Mesenchymal stem cell (in vitro differentiated cells and primary cell): ENCODE data around the gene LBH.

Experiments used
- DNase-seq: peaks from one replicate; pipeline ENCODE4 v3.0.0-alpha.2; 2013
- H2AFZ ChIP-seq: one replicate; pipeline ENCODE4 v1.6.1; 2013; ENCODE audit warnings: low read depth, mild to moderate bottlenecking, control low read depth, inconsistent platforms, low read length, moderate library complexity
- H2AK5ac ChIP-seq: 2 replicates; pipeline ENCODE4 v1.6.1; 2013; ENCODE audit warnings: low read length, moderate library complexity, mild to moderate bottlenecking, inconsistent platforms; ENCODE audit not compliant: severe bottlenecking
- H2BK120ac ChIP-seq: one replicate; pipeline ENCODE4 v1.6.1; 2013; ENCODE audit warnings: low read depth, mild to moderate bottlenecking, inconsistent platforms, low read length, moderate library complexity
- H2BK12ac ChIP-seq, 2 experiments: one replicate each; pipeline ENCODE4 v1.6.1; 2013; ENCODE audit warnings: inconsistent platforms in 2 of 2, low read length in 2 of 2, mild to moderate bottlenecking in 2 of 2, moderate library complexity in 2 of 2, control low read depth in 1 of 2
- H2BK15ac ChIP-seq: one replicate; pipeline ENCODE4 v1.6.1; 2013; ENCODE audit warnings: mild to moderate bottlenecking, low read depth, inconsistent platforms; ENCODE audit not compliant: poor library complexity, severe bottlenecking
- H2BK5ac ChIP-seq: 2 replicates; pipeline ENCODE4 v1.6.1; 2013; ENCODE audit warnings: low read depth, mild to moderate bottlenecking, low read length, control low read depth, inconsistent platforms; ENCODE audit not compliant: poor library complexity, severe bottlenecking
- H3K14ac ChIP-seq, 2 experiments: one replicate each; pipeline ENCODE4 v1.6.1; 2013; ENCODE audit warnings: inconsistent platforms in 2 of 2, low read length in 2 of 2, control low read depth in 1 of 2, mild to moderate bottlenecking in 1 of 2, moderate library complexity in 1 of 2
- H3K18ac ChIP-seq, 2 experiments: one replicate each; pipeline ENCODE4 v1.6.1; 2013; ENCODE audit warnings: inconsistent platforms in 2 of 2, low read length in 2 of 2, control low read depth in 1 of 2, low read depth in 1 of 2, mild to moderate bottlenecking in 1 of 2
- H3K23ac ChIP-seq, 2 experiments: one replicate each; pipeline ENCODE4 v1.6.1; 2013; ENCODE audit warnings: inconsistent platforms in 2 of 2, low read length in 2 of 2, mild to moderate bottlenecking in 2 of 2, moderate library complexity in 2 of 2, control low read depth in 1 of 2
- H3K27ac ChIP-seq: 2 replicates; pipeline ENCODE4 v1.5.1; 2013; ENCODE audit warnings: mild to moderate bottlenecking, moderate library complexity, low read length, control low read depth, inconsistent platforms; ENCODE audit not compliant: poor library complexity, severe bottlenecking
- H3K27me3 ChIP-seq, 2 experiments: 2 replicates each; pipeline versions ENCODE4 v1.6.1 to v1.7.0; 2013; ENCODE audit warnings: low read length in 2 of 2, mild to moderate bottlenecking in 2 of 2, moderate library complexity in 2 of 2, control low read depth in 1 of 2, inconsistent platforms in 1 of 2; ENCODE audit not compliant: control insufficient read depth in 1 of 2, insufficient read depth in 1 of 2
- H3K36me3 ChIP-seq, 2 experiments: 2 replicates each; pipeline versions ENCODE4 v1.6.1 to v1.7.0; 2013; ENCODE audit warnings: low read length in 2 of 2, control low read depth in 1 of 2, inconsistent platforms in 1 of 2, low read depth in 1 of 2, mild to moderate bottlenecking in 1 of 2; ENCODE audit not compliant: insufficient read depth in 2 of 2, control insufficient read depth in 1 of 2
- H3K4ac ChIP-seq, 2 experiments: one replicate each; pipeline ENCODE4 v1.6.1; 2013; ENCODE audit warnings: inconsistent platforms in 2 of 2, low read length in 2 of 2, mild to moderate bottlenecking in 2 of 2, moderate library complexity in 2 of 2, control low read depth in 1 of 2, low read depth in 1 of 2
- H3K4me1 ChIP-seq: 2 replicates; pipeline ENCODE4 v1.6.1; 2013; ENCODE audit warnings: low read depth, low read length, control low read depth; ENCODE audit not compliant: control insufficient read depth, insufficient read depth
- H3K4me2 ChIP-seq: 2 replicates; pipeline ENCODE4 v1.6.1; 2013; ENCODE audit warnings: low read length, mild to moderate bottlenecking, inconsistent platforms; ENCODE audit not compliant: poor library complexity, severe bottlenecking
- H3K4me3 ChIP-seq, 2 experiments: 2 replicates each; pipeline versions ENCODE4 v1.5.1 to v1.7.0; 2013; ENCODE audit warnings: low read length in 2 of 2, mild to moderate bottlenecking in 2 of 2, control low read depth in 1 of 2, low read depth in 1 of 2; ENCODE audit not compliant: insufficient read depth in 1 of 2
- H3K79me1 ChIP-seq: replicated peaks from 2 replicates; pipeline ENCODE4 v1.6.1; 2013; ENCODE audit warnings: mild to moderate bottlenecking, control low read depth, low read length, inconsistent platforms; ENCODE audit not compliant: poor library complexity, severe bottlenecking
- H3K9ac ChIP-seq: 2 replicates; pipeline ENCODE4 v1.7.0; 2013; ENCODE audit warnings: mild to moderate bottlenecking, low read length, moderate library complexity
- H3K9me3 ChIP-seq: 2 replicates; pipeline ENCODE4 v1.7.0; 2013; ENCODE audit warnings: mild to moderate bottlenecking, low read length; ENCODE audit not compliant: control insufficient read depth
- H4K8ac ChIP-seq: one replicate; pipeline ENCODE4 v1.6.1; 2013; ENCODE audit warnings: inconsistent platforms, mild to moderate bottlenecking, low read length, moderate library complexity
- H4K91ac ChIP-seq: one replicate; pipeline ENCODE4 v1.6.1; 2013; ENCODE audit warnings: mild to moderate bottlenecking, low read length, inconsistent platforms
- WGBS: methylation state at CpG from one replicate; pipeline ENCODE4 v1.1.7; 2013; ENCODE audit warnings: mixed read lengths; 5-methylcytosine and 5-hydroxymethylcytosine counted together

The LBH gene

GRCh38 chr2:30218814-30219213, 12.5 kb upstream of the LBH start:
- Histone ChIP-seq H2BK12ac (no peak overlapping the region), H3K4me1 (no peaks in the 10 kb centered on the region), H3K23ac (no peak overlapping the region), H3K9me3 (no peaks in the 10 kb centered on the region), H4K91ac (no peak overlapping the region), H3K27ac (no peak overlapping the region), H4K8ac (no peak overlapping the region), H3K4ac (no peak overlapping the region), H2AK5ac (no peak overlapping the region), H2BK15ac (no peak overlapping the region), H3K4me3 (no peak overlapping the region), H2AFZ (no peak overlapping the region), H3K4me2 (no peak overlapping the region), H3K18ac (no peak overlapping the region), H3K36me3 (no peaks in the 10 kb centered on the region), H3K14ac (no peak overlapping the region), H3K27me3 (peaks cover 36 to 70% of the 10 kb centered on the region in 2 experiments), H3K9ac (no peak overlapping the region), H2BK120ac (no peak overlapping the region), H3K79me1 (no peaks in the 10 kb centered on the region), H2BK5ac (no peak overlapping the region)
- DNase-seq: no peak
- WGBS: 85% methylated on average over 4 of the region's 4 CpGs

GRCh38 chr2:30219886-30220875, 11.2 kb upstream of the LBH start:
- Histone ChIP-seq H3K4me1 (peaks cover 3% of the 10 kb centered on the region), H3K4me2 (no peak overlapping the region), H2BK120ac (no peak overlapping the region), H4K91ac (no peak overlapping the region), H3K27ac (no peak overlapping the region), H3K36me3 (no peaks in the 10 kb centered on the region), H2BK12ac (no peak overlapping the region), H3K18ac (no peak overlapping the region), H2BK15ac (no peak overlapping the region), H3K79me1 (no peaks in the 10 kb centered on the region), H4K8ac (no peak overlapping the region), H3K27me3 (peaks cover 40 to 67% of the 10 kb centered on the region in 2 experiments), H3K4ac (no peak overlapping the region), H3K14ac (no peak overlapping the region), H3K9ac (no peak overlapping the region), H3K9me3 (no peaks in the 10 kb centered on the region), H2AK5ac (no peak overlapping the region), H3K4me3 (no peak overlapping the region), H2AFZ (no peak overlapping the region), H3K23ac (no peak overlapping the region), H2BK5ac (no peak overlapping the region)
- 83% methylated on average over 13 of the region's 13 CpGs for WGBS
- no peak for DNase-seq

DNA sequence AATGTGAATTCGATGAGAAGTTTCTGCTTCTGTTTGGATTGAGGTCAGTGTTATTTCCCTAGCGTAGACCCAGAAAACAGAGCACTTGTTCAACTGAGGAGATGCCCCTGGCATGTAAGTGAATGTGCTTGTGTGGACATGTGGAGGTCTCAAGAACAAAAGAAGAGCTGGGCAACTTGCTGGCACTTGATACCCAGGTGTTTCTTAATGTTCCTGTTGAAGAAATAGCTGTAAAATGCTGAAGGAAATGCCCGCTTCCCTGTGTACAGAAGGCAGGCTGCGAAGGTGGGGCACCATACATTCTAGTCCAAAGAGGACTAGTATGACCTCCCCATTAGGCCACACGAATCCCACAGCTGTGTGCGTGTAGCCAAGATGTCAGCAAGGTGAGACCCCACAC, 9.8 kb upstream of the LBH start:
- H2BK12ac ChIP-seq: no peak overlapping the region
- H3K36me3 ChIP-seq: no peaks in the 10 kb centered on the region
- H2AFZ ChIP-seq: no peak overlapping the region
- no peak overlapping the region for H4K91ac ChIP-seq
- no peak for DNase-seq
- no peak overlapping the region for H2BK120ac ChIP-seq
- no peaks in the 10 kb centered on the region for H3K79me1 ChIP-seq
- 87% methylated on average over 6 of the region's 6 CpGs for WGBS
- no peak overlapping the region for H3K14ac ChIP-seq
- no peak overlapping the region for H2BK15ac ChIP-seq
- H3K4me1 ChIP-seq: peaks cover 3% of the 10 kb centered on the region
- H2AK5ac ChIP-seq: no peak overlapping the region
- no peak overlapping the region for H2BK5ac ChIP-seq
- no peak overlapping the region for H3K9ac ChIP-seq
- no peak overlapping the region for H3K4me3 ChIP-seq
- H3K18ac ChIP-seq: no peak overlapping the region
- H3K9me3 ChIP-seq: no peaks in the 10 kb centered on the region
- H3K4me2 ChIP-seq: no peak overlapping the region
- H4K8ac ChIP-seq: no peak overlapping the region
- H3K4ac ChIP-seq: no peak overlapping the region
- peaks cover 40 to 67% of the 10 kb centered on the region in 2 experiments for H3K27me3 ChIP-seq
- no peak overlapping the region for H3K23ac ChIP-seq
- no peak overlapping the region for H3K27ac ChIP-seq

DNA sequence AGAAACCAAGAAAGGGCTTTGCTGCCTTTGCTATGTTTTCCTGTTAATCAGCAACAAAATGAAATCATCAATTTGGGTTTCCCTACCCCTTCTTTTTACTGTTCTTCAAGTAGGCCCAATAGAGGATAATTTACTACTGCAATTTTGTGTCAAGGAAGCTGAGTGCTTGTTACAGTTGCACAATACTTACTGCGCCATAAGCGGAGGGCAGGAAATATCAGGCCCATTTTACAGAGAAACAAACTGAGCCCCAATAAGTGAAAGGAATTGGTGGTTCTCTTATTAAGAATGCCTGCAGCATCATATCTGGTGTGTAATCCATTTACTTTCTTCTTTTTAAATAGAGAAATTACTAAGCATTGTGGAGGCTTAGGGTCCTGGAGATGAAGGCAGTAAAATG, 9.3 kb upstream of the LBH start:
- Histone ChIP-seq H3K4me1 (peaks cover 3% of the 10 kb centered on the region), H4K91ac (no peak overlapping the region), H3K4me3 (no peak overlapping the region), H2AK5ac (no peak overlapping the region), H4K8ac (no peak overlapping the region), H2BK12ac (no peak overlapping the region), H3K9me3 (no peaks in the 10 kb centered on the region), H3K23ac (no peak overlapping the region), H3K9ac (no peak overlapping the region), H2BK5ac (no peak overlapping the region), H3K27ac (no peak overlapping the region), H3K4ac (no peak overlapping the region), H2BK15ac (no peak overlapping the region), H2BK120ac (no peak overlapping the region), H3K14ac (no peak overlapping the region), H3K18ac (no peak overlapping the region), H3K27me3 (peaks cover 40 to 67% of the 10 kb centered on the region in 2 experiments), H2AFZ (no peak overlapping the region), H3K4me2 (no peak overlapping the region), H3K79me1 (no peaks in the 10 kb centered on the region), H3K36me3 (no peaks in the 10 kb centered on the region)
- DNase-seq: no peak
- 100% methylated on average over 2 of the region's 2 CpGs for WGBS
